GF-D8 (cell line): ENCODE results near the gene NRN1L.

Source experiments
- DNase-seq: peaks from one replicate; lab custom pipeline; 2025; lab: John Stamatoyannopoulos, UW

The NRN1L gene

GRCh38 chr16:67917852-67918236 lies 33.2 kb downstream of the NRN1L start:
- DNase-seq, result no peak

- no peak for DNase-seq
Measured at GRCh38 chr16:67919622-67920221, 35.0 kb downstream of the NRN1L start.

- no peak for DNase-seq
Measured at GRCh38 chr16:67922221-67922620, 37.5 kb downstream of the NRN1L start.

- no peak for DNase-seq
Measured at GRCh38 chr16:67922740-67923139, 38.1 kb downstream of the NRN1L start.

- no peak for DNase-seq
Measured at GRCh38 chr16:67923414-67924116, 38.9 kb downstream of the NRN1L start.

GRCh38 chr16:67924140-67924906 lies 39.6 kb downstream of the NRN1L start:
- DNase-seq, result no peak

GRCh38 chr16:67926181-67926750 lies 41.6 kb downstream of the NRN1L start:
- DNase-seq, result no peak

GRCh38 chr16:67927131-67927941 lies 42.7 kb downstream of the NRN1L start:
- DNase-seq, result no peak

GRCh38 chr16:67928147-67928546 lies 43.5 kb downstream of the NRN1L start:
- no peak for DNase-seq

GRCh38 chr16:67928561-67929364 lies 44.1 kb downstream of the NRN1L start:
- DNase-seq, result peak; percentile 25

GRCh38 chr16:67930191-67930590 lies 45.5 kb downstream of the NRN1L start:
- DNase-seq, result no peak

- DNase-seq, result no peak
Measured at GRCh38 chr16:67930678-67931211, 46.1 kb downstream of the NRN1L start.

GRCh38 chr16:67931712-67932461 lies 47.2 kb downstream of the NRN1L start, which contains the start of gene CTRL:
CTRL (minus strand) TSS chr16:67931862; CDS start chr16:67931852, 10 bp downstream.
- no peak for DNase-seq

- DNase-seq, result no peak
Measured at GRCh38 chr16:67932462-67932840, 47.8 kb downstream of the NRN1L start.

- no peak for DNase-seq
Measured at GRCh38 chr16:67933805-67934204, 49.1 kb downstream of the NRN1L start.

GRCh38 chr16:67934306-67935100 lies 49.8 kb downstream of the NRN1L start:
- DNase-seq, result no peak

- no peak for DNase-seq
Measured at GRCh38 chr16:67935101-67935401, 50.4 kb downstream of the NRN1L start.

GRCh38 chr16:67935402-67936123 lies 50.9 kb downstream of the NRN1L start:
- peak; percentile 73 for DNase-seq
